Activated T-cell treated with anti-CD3 and anti-CD28 coated beads, Interleukin-2, amount 50 U/mL, for 72 hours (primary cell): Measurements from ENCODE around the gene BHLHE23. TPM values are rescaled to one million over a fixed set of nuclear protein-coding genes. Genes with fewer than 3 reads are reported as not detected.

Experiments used
- ATAC-seq, 2 donors: fragments of 150-1000 bp; cut with Tn5 transposase; replicated peaks in 1 of 2; 2 replicates each; pipeline ENCODE4 v1.10.0; 2021; ENCODE audit warnings: moderate library complexity in 2 of 2, mild to moderate bottlenecking in 1 of 2
- DNase-seq, 2 donors: peaks; one replicate each; pipeline ENCODE4 v3.0.0; 2021 to 2022; ENCODE audit warnings: mixed read lengths in 1 of 2
- H3K27ac Mint-ChIP-seq: one replicate; pipeline ENCODE4 v1.8.0; 2022; ENCODE audit warnings: mild to moderate bottlenecking, moderate library complexity, mixed read lengths
- H3K27me3 Mint-ChIP-seq: one replicate; pipeline ENCODE4 v1.8.0; 2022; ENCODE audit warnings: low read depth, mixed read lengths
- H3K36me3 Mint-ChIP-seq, 2 donors: one replicate each; pipeline ENCODE4 v1.8.0; 2022; ENCODE audit warnings: mixed read lengths in 2 of 2, mild to moderate bottlenecking in 1 of 2; ENCODE audit not compliant: insufficient read depth in 2 of 2
- H3K4me1 Mint-ChIP-seq: one replicate; pipeline ENCODE4 v1.8.0; 2022; ENCODE audit warnings: low read depth, mixed read lengths
- H3K4me3 Mint-ChIP-seq, 2 donors: one replicate each; pipeline ENCODE4 v1.8.0; 2022; ENCODE audit warnings: mild to moderate bottlenecking in 2 of 2, mixed read lengths in 2 of 2, moderate library complexity in 2 of 2
- H3K9me3 Mint-ChIP-seq, 2 donors: one replicate each; pipeline ENCODE4 v1.8.0; 2022; ENCODE audit warnings: mixed read lengths in 2 of 2
- total RNA-seq, 2 donors: library from RNA; stranded (reverse); gene quantifications; one replicate each; pipeline ENCODE4 v1.2.3, GENCODE V29; 2022

BHLHE23 gene
- total RNA-seq: not detected

DNA sequence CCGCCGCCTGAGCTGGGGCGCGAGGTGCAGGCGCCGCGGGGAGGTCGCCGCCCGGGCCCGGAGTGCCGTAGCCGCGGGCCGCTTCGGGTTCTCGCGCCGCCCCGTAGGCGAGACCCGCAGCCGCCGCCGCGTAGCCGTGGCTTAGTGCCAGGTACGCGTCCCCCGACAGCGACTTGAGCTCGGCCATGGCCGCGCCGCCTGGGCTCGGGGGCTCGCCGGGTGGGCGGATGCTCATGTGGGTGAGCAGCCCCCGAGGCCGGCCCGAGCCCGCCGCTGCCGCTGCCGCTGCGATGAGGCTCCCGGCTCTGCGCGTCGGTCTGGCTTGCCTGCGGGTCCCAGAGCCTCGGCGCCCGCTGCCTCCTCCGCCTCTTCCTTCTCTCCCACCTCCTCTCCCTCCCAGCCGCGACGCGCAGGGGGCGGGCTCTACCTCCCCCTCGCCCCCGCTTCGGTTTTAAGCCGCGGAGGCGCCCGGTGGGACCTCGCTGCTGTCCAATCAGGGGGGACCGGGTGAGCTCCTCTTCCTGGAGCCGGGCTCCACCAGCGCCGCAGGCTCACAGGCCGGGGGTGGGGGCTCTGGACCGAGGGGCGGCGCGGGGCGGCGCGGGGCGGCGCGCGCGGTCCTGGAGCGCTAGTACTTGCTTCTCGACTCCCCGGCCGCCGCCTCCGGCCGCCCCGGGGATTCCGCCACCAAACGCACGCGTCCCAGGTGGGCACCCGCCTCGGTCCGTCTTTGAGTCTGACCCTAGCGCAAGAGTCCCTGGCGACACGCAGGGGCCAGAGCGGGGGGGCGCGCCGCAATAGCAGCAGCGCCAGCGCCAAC, at the start of gene BHLHE23:
BHLHE23 (minus strand) TSS at position 425 of the 820 bp plus-strand sequence; CDS start at position 235, 190 bp downstream.
- Mint-ChIP-seq H3K4me1 (peaks cover 23% of the 10 kb centered on the region), H3K27me3 (peaks cover 68% of the 10 kb centered on the region), H3K4me3 (peak within 1 kb of the TSS; percentile 62 to 70), H3K36me3 (no peaks in the 10 kb centered on the region), H3K9me3 (no peaks in the 10 kb centered on the region), H3K27ac (no peak within 1 kb of the TSS)
- peak in 1 of 2 donors; percentile 20 for DNase-seq
- ATAC-seq: no peak

DNA sequence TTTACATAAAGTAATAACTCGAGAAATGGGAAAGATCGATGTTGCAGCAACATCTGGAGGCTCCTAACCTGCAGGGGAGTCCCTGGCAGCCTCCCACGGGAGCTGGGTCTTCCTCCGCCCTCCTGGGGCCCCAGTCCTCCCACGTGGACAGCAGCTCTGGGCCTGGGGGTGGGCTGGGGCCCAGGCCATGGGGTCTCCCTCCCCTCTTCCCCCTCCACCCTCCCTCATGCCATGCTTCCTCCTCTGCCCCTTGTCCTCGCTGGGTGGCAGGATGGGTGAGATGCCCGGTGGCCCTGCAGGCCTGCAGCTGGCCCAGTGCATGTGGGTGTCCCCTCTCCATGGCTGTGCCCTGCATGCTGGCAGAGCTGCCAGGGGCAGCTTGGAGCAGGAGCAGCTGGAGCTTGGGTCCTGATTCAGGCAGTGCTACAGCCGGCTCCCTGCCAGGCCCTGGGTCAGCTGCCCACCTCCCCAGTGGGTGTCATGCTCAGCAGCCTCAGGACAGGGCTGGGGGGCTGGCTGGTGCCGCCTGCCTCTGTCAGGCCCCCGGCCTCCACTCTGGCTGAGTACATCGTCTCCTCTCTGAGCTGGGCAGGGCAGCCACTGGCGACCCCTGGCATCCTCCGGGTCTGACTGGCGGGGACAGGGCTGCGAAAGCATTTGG, 48.9 kb upstream of the BHLHE23 start:
- H3K27ac Mint-ChIP-seq: no peak overlapping the region
- no peaks in the 10 kb centered on the region for H3K36me3 Mint-ChIP-seq
- H3K27me3 Mint-ChIP-seq: no peaks in the 10 kb centered on the region
- H3K4me1 Mint-ChIP-seq: no peaks in the 10 kb centered on the region
- H3K9me3 Mint-ChIP-seq: no peaks in the 10 kb centered on the region
- DNase-seq: no peak
- no peak overlapping the region for H3K4me3 Mint-ChIP-seq
- ATAC-seq: no peak

DNA sequence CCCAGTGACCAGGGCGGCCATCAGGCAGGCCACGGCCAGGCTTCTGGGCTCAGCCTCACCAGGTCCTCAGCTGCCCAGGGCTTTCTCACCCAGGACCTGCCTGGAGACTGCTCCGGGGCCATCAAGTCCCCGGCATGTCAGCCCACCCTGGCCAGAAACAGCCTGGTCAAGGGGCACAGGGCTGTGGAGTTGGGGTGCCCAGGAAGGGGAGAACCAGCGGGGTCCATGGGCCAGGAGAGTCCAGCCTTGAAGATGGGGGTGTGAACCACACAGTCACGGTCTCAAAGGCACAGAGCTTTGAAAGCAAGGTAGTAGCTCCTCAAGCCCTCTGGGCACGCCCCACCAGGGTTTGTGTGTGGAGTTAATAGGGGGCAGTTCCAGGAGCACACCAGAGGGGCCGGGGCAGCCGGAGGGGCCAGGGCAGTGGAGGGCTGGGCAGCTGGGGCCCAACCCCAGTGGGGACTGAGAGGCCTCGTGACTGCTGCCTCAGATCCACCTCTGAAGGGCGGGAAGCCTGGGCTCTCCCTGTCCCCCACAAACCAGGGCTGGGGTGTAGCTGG, 48.0 kb upstream of the BHLHE23 start:
- H3K27me3 Mint-ChIP-seq: no peaks in the 10 kb centered on the region
- H3K36me3 Mint-ChIP-seq: no peaks in the 10 kb centered on the region
- no peak overlapping the region for H3K4me3 Mint-ChIP-seq
- no peaks in the 10 kb centered on the region for H3K9me3 Mint-ChIP-seq
- no peak for ATAC-seq
- DNase-seq: no peak
- no peaks in the 10 kb centered on the region for H3K4me1 Mint-ChIP-seq
- H3K27ac Mint-ChIP-seq: no peak overlapping the region

DNA sequence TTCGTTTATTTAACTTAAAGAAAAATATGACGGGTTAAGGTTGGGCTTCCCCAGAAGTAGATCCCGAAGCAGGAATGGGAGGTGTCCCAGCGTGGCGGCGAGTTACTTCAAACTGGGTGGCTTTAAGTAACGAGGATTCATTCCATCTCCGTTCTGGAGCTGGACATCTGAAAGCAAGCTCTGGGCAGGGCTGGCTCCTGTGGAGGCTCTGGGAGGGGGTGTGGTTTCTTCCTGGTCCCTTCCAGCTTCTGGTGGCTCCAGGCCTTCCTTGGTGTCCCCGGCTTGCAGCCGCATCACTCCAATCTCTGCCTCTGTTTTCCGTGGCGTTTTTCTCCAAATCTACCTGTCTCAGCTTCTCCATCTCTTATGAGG, 47.3 kb upstream of the BHLHE23 start:
- ATAC-seq: no peak
- Mint-ChIP-seq H3K27me3 (no peaks in the 10 kb centered on the region), H3K36me3 (no peaks in the 10 kb centered on the region), H3K9me3 (no peaks in the 10 kb centered on the region), H3K4me3 (no peak overlapping the region), H3K27ac (no peak overlapping the region), H3K4me1 (no peaks in the 10 kb centered on the region)
- no peak for DNase-seq

DNA sequence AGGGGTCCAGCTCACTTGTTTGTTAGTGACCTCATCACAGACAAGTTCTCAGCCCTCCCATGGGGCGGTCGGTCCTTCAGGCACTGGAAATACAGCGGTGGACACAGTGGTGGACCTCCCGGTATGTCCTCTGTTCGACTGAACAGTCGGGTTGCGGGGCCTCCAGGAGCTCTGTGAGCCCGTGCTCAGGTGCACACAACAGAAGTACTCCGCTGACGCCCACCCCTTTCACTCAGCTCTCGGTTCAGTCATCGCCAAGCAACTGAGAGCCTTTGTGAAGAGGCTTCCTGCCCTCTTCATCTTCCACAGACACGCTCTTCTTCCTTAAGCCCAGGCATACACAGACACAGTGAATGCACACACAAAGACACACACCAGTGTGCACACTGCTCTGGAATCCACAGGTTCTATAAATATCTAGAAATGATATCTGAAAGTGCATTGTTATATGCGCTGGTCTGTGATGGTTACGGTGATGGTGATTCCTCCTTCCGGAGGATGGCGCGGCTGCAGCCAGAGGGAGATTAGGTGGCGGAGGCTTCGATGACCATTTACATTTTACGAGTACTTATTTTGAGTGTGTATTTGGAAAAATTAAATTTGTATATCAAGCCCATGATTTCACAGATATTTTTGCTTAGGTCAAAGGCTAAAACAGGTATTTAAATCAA, 46.8 kb upstream of the BHLHE23 start:
- Mint-ChIP-seq H3K9me3 (no peaks in the 10 kb centered on the region), H3K27me3 (no peaks in the 10 kb centered on the region), H3K27ac (no peak overlapping the region), H3K4me1 (no peaks in the 10 kb centered on the region), H3K4me3 (no peak overlapping the region), H3K36me3 (no peaks in the 10 kb centered on the region)
- DNase-seq (no peak), ATAC-seq (no peak)

DNA sequence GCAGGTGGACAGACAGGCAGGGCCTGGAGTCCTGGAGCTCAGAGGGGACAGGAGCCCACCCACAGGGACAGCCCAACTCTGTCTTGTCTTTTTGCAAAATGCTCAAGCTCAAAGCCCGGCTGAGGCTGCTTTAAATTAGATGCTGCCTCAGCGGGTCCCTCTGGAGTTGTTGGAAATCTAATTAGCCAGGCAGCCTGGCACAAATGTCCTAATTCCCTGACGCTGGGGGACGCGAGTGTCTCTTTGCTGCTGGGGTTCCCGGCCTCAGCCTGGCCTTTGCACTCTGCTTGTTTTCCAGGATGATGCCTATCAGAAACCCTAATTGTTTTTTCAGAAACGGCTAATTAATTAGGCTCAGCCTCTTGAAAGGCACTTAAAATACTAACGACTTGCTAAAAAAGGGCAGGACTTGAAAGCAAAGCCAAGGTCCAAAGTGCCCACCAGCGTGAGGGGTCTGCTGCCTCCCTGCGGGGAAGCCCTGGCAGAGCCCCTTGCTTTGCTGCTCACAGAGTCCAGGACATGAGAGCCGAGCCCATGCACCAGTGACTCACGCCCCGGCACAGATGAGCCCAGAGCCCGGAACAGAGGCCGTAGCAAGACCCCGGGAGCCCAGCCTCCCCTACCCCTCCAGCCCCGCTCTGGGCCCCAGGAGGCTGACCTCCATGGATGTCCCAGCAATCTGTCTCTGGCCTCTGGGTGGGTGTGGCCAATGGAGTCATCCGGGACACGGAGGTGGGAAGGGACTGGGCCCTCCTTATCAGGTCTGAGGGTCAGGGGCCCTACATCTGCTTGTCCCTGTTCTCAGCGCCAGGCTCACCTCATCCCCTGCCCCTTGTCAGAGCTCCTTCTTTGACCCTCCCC, 46.0 kb upstream of the BHLHE23 start:
- ATAC-seq (no peak), DNase-seq (no peak)
- Mint-ChIP-seq H3K27ac (no peak overlapping the region), H3K4me3 (no peak overlapping the region), H3K9me3 (no peaks in the 10 kb centered on the region), H3K36me3 (no peaks in the 10 kb centered on the region), H3K27me3 (no peaks in the 10 kb centered on the region), H3K4me1 (no peaks in the 10 kb centered on the region)

DNA sequence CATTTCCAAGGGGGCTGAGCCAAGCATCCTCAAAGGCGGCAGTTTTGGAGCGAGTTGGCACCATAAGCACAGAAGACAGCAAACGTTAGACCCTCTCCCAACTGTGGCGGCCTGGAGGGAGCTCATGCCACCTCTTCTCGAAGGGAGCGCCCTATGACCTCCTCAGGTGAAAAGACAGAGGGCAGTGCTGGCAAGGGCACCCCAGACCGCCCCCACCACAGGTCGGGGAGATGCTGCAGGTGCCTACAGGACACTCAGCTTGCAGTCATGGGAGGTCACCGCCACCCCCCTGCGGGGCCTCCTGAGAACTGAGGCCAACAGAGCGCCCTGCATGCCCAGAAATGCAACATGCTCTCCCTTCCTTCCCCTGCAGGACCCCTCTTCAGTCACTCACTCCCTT, 45.1 kb upstream of the BHLHE23 start:
- DNase-seq: no peak
- no peak overlapping the region for H3K4me3 Mint-ChIP-seq
- H3K27me3 Mint-ChIP-seq: no peaks in the 10 kb centered on the region
- H3K9me3 Mint-ChIP-seq: no peaks in the 10 kb centered on the region
- H3K36me3 Mint-ChIP-seq: no peaks in the 10 kb centered on the region
- H3K27ac Mint-ChIP-seq: no peak overlapping the region
- no peaks in the 10 kb centered on the region for H3K4me1 Mint-ChIP-seq
- no peak for ATAC-seq

DNA sequence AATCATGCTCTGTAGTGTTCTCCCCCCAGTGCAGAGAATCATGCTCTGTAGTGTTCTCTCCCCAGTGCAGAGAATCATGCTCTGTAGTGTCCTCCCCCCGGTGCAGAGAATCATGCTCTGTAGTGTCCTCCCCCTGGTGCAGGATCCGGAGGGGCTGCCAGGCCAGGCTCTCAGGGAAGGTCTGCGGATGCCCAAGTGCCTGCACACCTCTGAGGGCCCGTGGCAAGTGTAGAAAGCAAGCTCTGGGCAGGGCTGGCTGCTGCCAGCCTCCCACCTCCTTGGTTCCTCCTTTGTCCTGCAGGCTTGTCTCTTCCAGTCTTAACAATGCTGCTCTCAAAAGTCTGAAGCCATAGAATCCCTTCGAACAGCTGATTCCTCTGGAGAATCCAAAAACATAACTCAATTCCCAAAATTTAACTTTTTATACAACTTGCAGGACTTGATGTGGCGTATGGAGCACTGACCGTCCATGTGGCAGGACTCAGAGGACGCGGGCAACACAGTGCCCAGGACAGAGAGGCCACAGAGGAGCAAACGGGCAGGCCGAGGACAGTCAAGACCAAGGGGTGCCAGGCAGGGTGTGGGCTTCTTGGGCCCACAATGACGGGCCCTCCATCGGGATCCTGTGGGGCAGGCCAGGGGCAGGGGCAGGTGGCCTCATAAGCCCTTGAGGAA, 44.6 kb upstream of the BHLHE23 start:
- Mint-ChIP-seq H3K4me1 (no peaks in the 10 kb centered on the region), H3K4me3 (no peak overlapping the region), H3K27ac (no peak overlapping the region), H3K36me3 (no peaks in the 10 kb centered on the region), H3K27me3 (no peaks in the 10 kb centered on the region), H3K9me3 (no peaks in the 10 kb centered on the region)
- no peak for ATAC-seq
- no peak for DNase-seq

DNA sequence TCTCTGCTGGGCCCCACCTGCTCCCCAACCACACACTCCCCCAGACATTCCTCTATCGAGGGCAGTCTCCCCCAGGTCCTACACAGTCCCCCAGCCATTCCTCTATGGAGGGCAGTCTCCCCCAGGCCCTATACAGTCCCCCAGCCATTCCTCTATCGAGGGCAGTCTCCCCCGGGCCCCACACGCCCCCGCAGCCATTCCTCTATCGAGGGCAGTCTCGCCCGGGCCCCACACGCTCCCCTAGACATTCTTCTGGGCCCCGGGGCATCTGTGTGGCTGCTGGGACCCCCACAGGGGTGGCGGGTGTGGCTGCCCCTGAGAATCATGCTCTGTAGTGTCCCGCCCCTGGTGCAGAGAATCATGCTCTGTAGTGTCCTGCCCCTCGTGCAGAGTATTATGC, 43.6 kb upstream of the BHLHE23 start:
- Mint-ChIP-seq H3K4me1 (no peaks in the 10 kb centered on the region), H3K4me3 (no peak overlapping the region), H3K27me3 (no peaks in the 10 kb centered on the region), H3K27ac (no peak overlapping the region), H3K9me3 (no peaks in the 10 kb centered on the region), H3K36me3 (no peaks in the 10 kb centered on the region)
- ATAC-seq (no peak), DNase-seq (no peak)

DNA sequence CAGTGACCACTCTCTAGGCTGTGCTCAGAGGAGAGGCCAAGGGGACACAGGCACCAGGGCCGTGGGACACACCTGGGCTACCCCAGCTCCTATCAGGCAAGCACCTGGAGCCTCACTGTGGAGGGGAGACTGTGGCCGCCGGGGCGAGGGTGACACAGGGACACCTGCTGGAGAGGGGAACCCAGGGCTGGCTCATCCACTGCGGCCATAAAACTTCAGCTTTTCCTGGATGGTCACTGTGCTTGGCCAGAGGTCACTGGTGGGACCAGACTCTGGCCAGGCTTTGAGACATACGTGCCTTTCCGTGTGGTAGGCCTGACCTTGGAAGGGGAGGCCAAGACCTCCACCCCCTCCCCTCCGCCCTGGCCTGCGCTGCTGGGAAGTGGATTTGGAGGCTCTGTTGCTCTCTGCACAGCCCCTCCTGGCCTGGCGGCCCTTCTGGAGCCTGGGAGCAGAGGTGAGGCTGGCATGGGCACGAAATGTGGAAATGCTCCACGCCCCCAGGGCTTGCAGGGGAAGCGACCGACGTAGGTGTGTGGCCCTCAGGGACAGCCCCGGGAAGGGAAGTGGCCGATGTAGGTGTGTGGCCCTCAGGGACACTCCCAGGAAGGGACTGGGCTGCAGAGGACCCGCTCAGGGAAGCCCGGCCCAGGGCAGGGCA, 42.9 kb upstream of the BHLHE23 start:
- DNase-seq (no peak), ATAC-seq (no peak)
- no peaks in the 10 kb centered on the region for H3K9me3 Mint-ChIP-seq
- no peaks in the 10 kb centered on the region for H3K4me1 Mint-ChIP-seq
- H3K4me3 Mint-ChIP-seq: no peak overlapping the region
- no peaks in the 10 kb centered on the region for H3K27me3 Mint-ChIP-seq
- H3K27ac Mint-ChIP-seq: no peak overlapping the region
- no peaks in the 10 kb centered on the region for H3K36me3 Mint-ChIP-seq

DNA sequence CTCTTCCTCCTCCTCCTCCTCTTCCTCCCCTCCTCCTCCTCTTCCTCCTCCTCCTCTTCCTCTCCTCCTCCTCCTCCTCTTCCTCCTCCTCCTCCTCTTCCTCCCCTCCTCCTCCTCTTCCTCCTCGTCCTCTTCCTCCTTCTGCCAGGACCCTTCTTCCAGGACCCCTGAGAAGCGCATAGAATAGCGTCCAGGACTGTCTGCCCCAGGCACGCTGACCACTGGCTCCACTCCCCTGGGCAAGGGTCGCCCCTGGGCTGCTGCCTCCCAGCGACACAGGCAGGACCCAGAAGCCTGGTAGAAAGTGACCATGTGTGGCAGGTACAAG, 42.4 kb upstream of the BHLHE23 start:
- no peaks in the 10 kb centered on the region for H3K27me3 Mint-ChIP-seq
- ATAC-seq (no peak), DNase-seq (no peak)
- no peaks in the 10 kb centered on the region for H3K4me1 Mint-ChIP-seq
- no peaks in the 10 kb centered on the region for H3K36me3 Mint-ChIP-seq
- no peak overlapping the region for H3K27ac Mint-ChIP-seq
- no peaks in the 10 kb centered on the region for H3K9me3 Mint-ChIP-seq
- no peak overlapping the region for H3K4me3 Mint-ChIP-seq
